Body of pancreas (tissue), 4 donors: ENCODE results near the gene NUP210.

Experiments used
- CTCF ChIP-seq, 7 experiments: fragments of 450-650 bp in 4 of 7; fragments of 200-600 bp in 3 of 7; sonication (generic) in 3 of 7; IDR thresholded peaks; one replicate each; pipeline ENCODE4 v1.5.1; 2016 to 2019; ENCODE audit warnings: antibody characterized with exemption in 7 of 7
- POLR2A ChIP-seq, 3 donors: fragments of 450-650 bp; IDR thresholded peaks; one replicate each; pipeline ENCODE4 v1.6.1; 2016; ENCODE audit warnings: antibody characterized with exemption in 3 of 3, mild to moderate bottlenecking in 2 of 3

- TF ChIP-seq CTCF (IDR thresholded peaks at IDR 0.05) = no peak
- no peak for TF ChIP-seq POLR2A (IDR thresholded peaks at IDR 0.05)
Observed at GRCh38 chr3:13404626-13405452, 15.3 kb downstream of the NUP210 start.
